ENCODE data around the gene SPATA13. TPM values are rescaled to one million over a fixed set of nuclear protein-coding genes. Genes with fewer than 3 reads are reported as not detected.

Gene SPATA13
- total RNA-seq, 1 donor from 2014 or later = 44.2 TPM

DNA sequence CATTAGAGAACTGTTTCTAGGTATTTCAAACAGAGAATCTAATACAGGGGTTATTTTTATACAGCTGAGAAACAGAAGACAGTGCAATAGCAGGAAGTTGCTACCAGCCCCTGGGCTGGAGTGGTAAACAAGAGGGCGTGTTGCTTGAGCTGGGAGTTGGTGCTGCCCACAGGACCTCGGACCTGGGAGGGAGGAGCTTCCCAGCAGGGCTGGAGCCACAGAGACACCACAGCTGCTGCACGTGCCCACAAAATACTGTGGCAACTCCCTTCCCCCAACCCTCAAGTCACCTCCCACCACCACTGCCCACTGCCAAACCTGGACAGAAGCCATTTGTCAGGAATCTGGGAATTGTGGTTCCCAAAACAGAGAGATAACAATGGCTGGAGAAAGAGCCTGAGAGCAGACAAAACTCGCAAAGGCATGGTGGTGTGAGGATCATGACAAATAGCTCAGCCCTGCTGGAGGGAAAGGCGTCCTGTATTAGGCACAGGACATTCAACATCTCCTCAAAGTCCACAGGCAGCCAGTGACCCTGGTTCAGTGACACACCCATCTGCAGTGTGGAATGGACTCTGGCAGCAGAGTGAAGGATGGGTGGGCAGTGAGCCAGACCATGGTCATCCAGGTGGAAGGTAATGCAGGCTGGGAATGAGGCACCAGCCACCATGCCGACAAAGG is 57.2 kb downstream of the SPATA13 start:
- DNase-seq (no peak), ATAC-seq (peak; percentile 29 to 33)
- TF ChIP-seq, protein P1, sequence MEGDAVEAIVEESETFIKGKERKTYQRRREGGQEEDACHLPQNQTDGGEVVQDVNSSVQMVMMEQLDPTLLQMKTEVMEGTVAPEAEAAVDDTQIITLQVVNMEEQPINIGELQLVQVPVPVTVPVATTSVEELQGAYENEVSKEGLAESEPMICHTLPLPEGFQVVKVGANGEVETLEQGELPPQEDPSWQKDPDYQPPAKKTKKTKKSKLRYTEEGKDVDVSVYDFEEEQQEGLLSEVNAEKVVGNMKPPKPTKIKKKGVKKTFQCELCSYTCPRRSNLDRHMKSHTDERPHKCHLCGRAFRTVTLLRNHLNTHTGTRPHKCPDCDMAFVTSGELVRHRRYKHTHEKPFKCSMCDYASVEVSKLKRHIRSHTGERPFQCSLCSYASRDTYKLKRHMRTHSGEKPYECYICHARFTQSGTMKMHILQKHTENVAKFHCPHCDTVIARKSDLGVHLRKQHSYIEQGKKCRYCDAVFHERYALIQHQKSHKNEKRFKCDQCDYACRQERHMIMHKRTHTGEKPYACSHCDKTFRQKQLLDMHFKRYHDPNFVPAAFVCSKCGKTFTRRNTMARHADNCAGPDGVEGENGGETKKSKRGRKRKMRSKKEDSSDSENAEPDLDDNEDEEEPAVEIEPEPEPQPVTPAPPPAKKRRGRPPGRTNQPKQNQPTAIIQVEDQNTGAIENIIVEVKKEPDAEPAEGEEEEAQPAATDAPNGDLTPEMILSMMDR (IDR thresholded peaks at IDR 0.05) = no peak
- no peaks in the 10 kb centered on the region for H3K27me3 ChIP-seq (ENCODE audit: low read depth)
- H3K4me3 ChIP-seq = no peak overlapping the region
- H3K9me3 ChIP-seq = no peaks in the 10 kb centered on the region
- H3K36me3 ChIP-seq = no peaks in the 10 kb centered on the region
- intact Hi-C loops (cut with DNase I) = no loop called here
- H3K4me1 ChIP-seq = peaks cover 40% of the 10 kb centered on the region
- peak overlapping the region; percentile 54 for H3K27ac ChIP-seq

DNA sequence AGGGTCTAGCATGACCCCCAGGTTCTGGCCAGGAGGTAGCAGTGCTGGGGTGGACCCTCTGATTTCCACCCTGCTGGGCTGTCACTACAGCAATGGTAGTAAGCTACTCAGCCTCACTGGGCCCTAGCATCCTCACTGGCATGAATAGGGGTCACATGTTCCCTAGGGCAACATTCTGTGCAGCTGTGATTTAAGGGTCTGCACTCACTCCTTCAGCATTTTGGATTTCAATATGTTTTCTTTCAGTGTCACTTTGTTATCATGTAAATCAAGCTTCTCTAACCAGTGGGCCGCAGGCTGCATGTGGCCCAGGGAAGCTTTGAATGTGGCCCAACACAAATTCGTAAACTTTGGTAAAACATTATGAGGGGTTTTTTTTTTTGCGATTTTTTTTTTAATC is 57.8 kb downstream of the SPATA13 start:
- intact Hi-C loops (cut with DNase I) = no loop called here
- no peak for DNase-seq

DNA sequence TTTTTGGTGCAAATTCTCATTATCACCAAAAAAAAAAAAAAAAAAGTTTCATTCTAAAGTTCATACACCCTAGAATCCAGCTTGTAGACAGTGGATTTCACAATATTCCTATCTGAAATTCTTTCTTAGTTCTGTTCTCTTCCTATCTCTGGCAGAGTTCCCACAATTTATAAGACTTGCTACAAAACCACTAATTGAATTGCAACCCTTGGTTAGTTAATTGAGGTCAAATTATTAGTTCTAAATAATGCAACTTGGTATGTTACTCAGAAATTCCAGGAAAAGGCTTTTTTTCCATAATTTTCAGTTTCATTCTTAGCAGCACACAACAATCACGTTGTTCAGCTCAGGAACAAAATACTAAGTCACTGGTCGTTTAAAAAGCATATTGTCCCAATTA is 58.5 kb downstream of the SPATA13 start:
- ATAC-seq (no peak), DNase-seq (no peak)
- no peak overlapping the region for H3K4me3 ChIP-seq
- no peaks in the 10 kb centered on the region for H3K9me3 ChIP-seq
- intact Hi-C loops (cut with DNase I) = no loop called here
- H3K27ac ChIP-seq = no peak overlapping the region
- TF ChIP-seq, protein P1 (IDR thresholded peaks at IDR 0.05) = no peak
- H3K27me3 ChIP-seq (ENCODE audit: low read depth) = no peaks in the 10 kb centered on the region
- H3K36me3 ChIP-seq = peaks cover 9% of the 10 kb centered on the region
- H3K4me1 ChIP-seq = peaks cover 45% of the 10 kb centered on the region

More for the DNA sequence above, 57.8 kb downstream of the SPATA13 start:
- Histone ChIP-seq H3K36me3 (peaks cover 5% of the 10 kb centered on the region), H3K27me3 (ENCODE audit: low read depth) (no peaks in the 10 kb centered on the region), H3K9me3 (no peaks in the 10 kb centered on the region), H3K4me1 (peaks cover 40% of the 10 kb centered on the region), H3K4me3 (no peak overlapping the region), H3K27ac (peak overlapping the region; percentile 54)
- TF ChIP-seq, protein P1 (IDR thresholded peaks at IDR 0.05) = no peak
- no peak for ATAC-seq

DNA sequence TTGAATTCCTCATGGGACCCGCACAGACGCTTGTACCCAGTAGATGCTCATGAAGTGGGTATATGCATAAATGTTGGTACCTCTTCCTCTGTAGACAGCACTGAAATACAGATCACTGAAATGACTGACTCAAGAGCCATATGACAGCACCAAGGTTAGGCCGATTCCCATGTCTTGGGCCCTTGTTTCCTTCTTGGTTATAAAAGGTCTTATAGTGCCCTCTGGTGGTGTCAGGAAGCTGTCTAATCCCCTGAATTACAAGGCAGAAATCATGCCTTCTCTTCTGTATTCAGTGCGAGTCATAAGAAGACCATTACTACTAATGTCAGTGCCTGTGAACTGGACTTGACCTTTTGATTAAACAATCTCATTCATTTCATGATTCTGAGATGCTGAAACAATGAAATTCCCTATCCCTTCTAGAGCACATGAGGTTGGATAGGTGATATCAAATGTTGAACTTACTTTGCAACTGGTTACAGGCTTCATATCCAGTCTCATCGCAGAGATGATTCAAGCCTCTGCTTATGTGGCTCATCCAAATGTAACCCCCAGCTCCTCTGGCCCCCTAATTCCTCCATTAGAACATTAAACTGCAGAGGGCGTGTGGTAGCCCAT is 59.7 kb downstream of the SPATA13 start:
- H3K4me3 ChIP-seq = no peak overlapping the region
- TF ChIP-seq, protein P1 (IDR thresholded peaks at IDR 0.05) = peak; percentile 81
- no peaks in the 10 kb centered on the region for H3K9me3 ChIP-seq
- no peaks in the 10 kb centered on the region for H3K27me3 ChIP-seq (ENCODE audit: low read depth)
- H3K27ac ChIP-seq = peak overlapping the region; percentile 37
- no peak for DNase-seq
- peak; percentile 80 to 89 for ATAC-seq
- peaks cover 14% of the 10 kb centered on the region for H3K36me3 ChIP-seq
- peaks cover 52% of the 10 kb centered on the region for H3K4me1 ChIP-seq
- intact Hi-C loops (cut with DNase I) = loop anchor here (10.0 kb wide), 2 partner anchors 165 to 195 kb away; no protein-coding TSS in a partner anchor

DNA sequence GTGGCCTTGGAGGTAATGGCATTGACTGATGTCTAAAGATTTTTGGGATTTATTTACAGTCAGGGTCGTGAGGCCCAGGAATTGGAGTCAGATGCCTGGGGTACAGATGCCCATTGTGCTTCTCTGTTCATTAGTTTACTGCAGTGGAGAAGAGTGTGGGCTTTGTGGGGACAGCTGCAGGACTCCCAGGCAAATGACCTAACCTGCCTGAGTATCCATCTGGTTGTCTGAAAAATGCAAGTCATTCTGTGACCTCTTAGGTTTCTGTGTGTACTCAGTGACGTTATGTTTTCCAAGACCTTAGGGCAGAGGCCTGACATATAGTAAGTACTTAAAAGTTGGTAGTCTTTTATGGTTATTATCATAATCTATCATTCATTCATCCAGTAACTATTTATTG is 60.5 kb downstream of the SPATA13 start:
- Histone ChIP-seq H3K4me1 (peaks cover 44% of the 10 kb centered on the region), H3K4me3 (no peak overlapping the region), H3K36me3 (peaks cover 14% of the 10 kb centered on the region), H3K27me3 (ENCODE audit: low read depth) (no peaks in the 10 kb centered on the region), H3K9me3 (no peaks in the 10 kb centered on the region), H3K27ac (no peak overlapping the region)
- TF ChIP-seq, protein P1 (IDR thresholded peaks at IDR 0.05) = no peak
- intact Hi-C loops (cut with DNase I) = loop anchor here (10.0 kb wide), 2 partner anchors 166 to 196 kb away; no protein-coding TSS in a partner anchor
- DNase-seq (no peak), ATAC-seq (peak in 1 of 2 donors; percentile 19)
